Measurements from ENCODE around the gene C1orf105.
"Not testable (repeated sequence)": the region's sequence is repeated elsewhere in the genome, so short reads cannot be mapped to it uniquely, and the experiment has no call there.

The C1orf105 gene

DNA sequence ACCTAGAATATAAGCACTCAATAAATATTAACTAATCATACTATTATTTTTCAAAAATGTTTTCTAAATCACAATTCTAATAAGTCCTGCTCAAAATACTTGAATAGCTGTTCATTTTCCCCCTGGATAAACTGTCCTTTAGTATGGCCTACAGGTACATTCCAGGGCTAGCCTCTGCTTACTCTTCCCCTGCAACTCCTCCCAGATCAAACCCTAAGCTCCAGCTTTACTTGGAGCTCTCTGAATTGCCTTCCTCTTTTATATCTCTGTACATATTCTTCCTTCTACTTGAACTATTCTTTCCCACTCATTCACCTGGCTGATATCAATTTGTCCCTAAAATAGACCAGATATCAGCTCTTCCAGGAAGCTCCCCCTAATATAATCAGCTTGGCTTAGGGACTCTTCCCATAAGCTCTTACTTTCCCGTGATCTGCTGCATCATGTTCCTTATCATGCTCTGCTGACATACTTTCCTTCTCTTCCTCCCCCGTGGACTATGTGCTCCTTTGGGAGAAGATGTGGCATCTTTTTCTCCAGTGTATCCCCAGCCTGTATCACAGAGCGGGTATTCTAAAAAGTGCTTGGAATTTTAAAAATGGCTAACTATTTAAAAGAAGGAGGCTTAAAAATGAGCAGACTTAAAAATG is 66.4 kb downstream of the C1orf105 start:
- Histone ChIP-seq H3K4me3 (ENCODE audit: low read length in 2 of 2) (no peak overlapping the region), H3K4me1 (ENCODE audit: control insufficient read depth, insufficient read depth, low read length) (no peaks in the 10 kb centered on the region), H3K27me3 (ENCODE audit: control insufficient read depth in 1 of 2, insufficient read depth in 2 of 2, low read length in 2 of 2) (peaks cover 0 to 3% of the 10 kb centered on the region in 2 donors), H3K9ac (ENCODE audit: low read length in 2 of 2) (no peak overlapping the region), H3K36me3 (ENCODE audit: control insufficient read depth in 2 of 2, insufficient read depth in 2 of 2, low read length in 2 of 2) (no peaks in the 10 kb centered on the region), H3K27ac (ENCODE audit: low read length) (no peak overlapping the region), H3K9me3 (ENCODE audit: control insufficient read depth in 2 of 2, low read length in 2 of 2) (no peaks in the 10 kb centered on the region)

- Histone ChIP-seq H3K9me3 (ENCODE audit: control insufficient read depth in 2 of 2, low read length in 2 of 2) (no peaks in the 10 kb centered on the region), H3K27ac (ENCODE audit: low read length) (no peak overlapping the region), H3K4me3 (ENCODE audit: low read length in 2 of 2) (no peak overlapping the region), H3K4me1 (ENCODE audit: control insufficient read depth, insufficient read depth, low read length) (no peaks in the 10 kb centered on the region), H3K36me3 (ENCODE audit: control insufficient read depth in 2 of 2, insufficient read depth in 2 of 2, low read length in 2 of 2) (no peaks in the 10 kb centered on the region), H3K9ac (ENCODE audit: low read length in 2 of 2) (no peak overlapping the region), H3K27me3 (ENCODE audit: control insufficient read depth in 1 of 2, insufficient read depth in 2 of 2, low read length in 2 of 2) (peaks cover 0 to 3% of the 10 kb centered on the region in 2 donors)
Observed at GRCh38 chr1:172487550-172487949, 67.1 kb downstream of the C1orf105 start.

GRCh38 chr1:172488393-172488792 is 67.9 kb downstream of the C1orf105 start:
- no peak overlapping the region for H3K9ac ChIP-seq (ENCODE audit: low read length in 2 of 2)
- H3K4me3 ChIP-seq (ENCODE audit: low read length in 2 of 2): no peak overlapping the region
- peaks cover 0 to 3% of the 10 kb centered on the region in 2 donors for H3K27me3 ChIP-seq (ENCODE audit: control insufficient read depth in 1 of 2, insufficient read depth in 2 of 2, low read length in 2 of 2)
- no peaks in the 10 kb centered on the region for H3K9me3 ChIP-seq (ENCODE audit: control insufficient read depth in 2 of 2, low read length in 2 of 2)
- no peaks in the 10 kb centered on the region for H3K36me3 ChIP-seq (ENCODE audit: control insufficient read depth in 2 of 2, insufficient read depth in 2 of 2, low read length in 2 of 2)
- H3K27ac ChIP-seq (ENCODE audit: low read length): no peak overlapping the region
- H3K4me1 ChIP-seq (ENCODE audit: control insufficient read depth, insufficient read depth, low read length): no peaks in the 10 kb centered on the region

- H3K4me3 ChIP-seq (ENCODE audit: low read length in 2 of 2): no peak overlapping the region
- no peak overlapping the region for H3K27ac ChIP-seq (ENCODE audit: low read length)
- H3K36me3 ChIP-seq (ENCODE audit: control insufficient read depth in 2 of 2, insufficient read depth in 2 of 2, low read length in 2 of 2): no peaks in the 10 kb centered on the region
- peaks cover 0 to 3% of the 10 kb centered on the region in 2 donors for H3K27me3 ChIP-seq (ENCODE audit: control insufficient read depth in 1 of 2, insufficient read depth in 2 of 2, low read length in 2 of 2)
- H3K9ac ChIP-seq (ENCODE audit: low read length in 2 of 2): no peak overlapping the region
- H3K9me3 ChIP-seq (ENCODE audit: control insufficient read depth in 2 of 2, low read length in 2 of 2): no peaks in the 10 kb centered on the region
- H3K4me1 ChIP-seq (ENCODE audit: control insufficient read depth, insufficient read depth, low read length): no peaks in the 10 kb centered on the region
Observed at GRCh38 chr1:172489847-172490246, 69.4 kb downstream of the C1orf105 start.

GRCh38 chr1:172492421-172492820 is 71.9 kb downstream of the C1orf105 start:
- no peaks in the 10 kb centered on the region for H3K9me3 ChIP-seq (ENCODE audit: control insufficient read depth in 2 of 2, low read length in 2 of 2)
- no peak overlapping the region for H3K9ac ChIP-seq (ENCODE audit: low read length in 2 of 2)
- no peak overlapping the region for H3K27ac ChIP-seq (ENCODE audit: low read length)
- peaks cover 0 to 3% of the 10 kb centered on the region in 2 donors for H3K27me3 ChIP-seq (ENCODE audit: control insufficient read depth in 1 of 2, insufficient read depth in 2 of 2, low read length in 2 of 2)
- H3K4me1 ChIP-seq (ENCODE audit: control insufficient read depth, insufficient read depth, low read length): peaks cover 4% of the 10 kb centered on the region
- H3K36me3 ChIP-seq (ENCODE audit: control insufficient read depth in 2 of 2, insufficient read depth in 2 of 2, low read length in 2 of 2): no peaks in the 10 kb centered on the region
- H3K4me3 ChIP-seq (ENCODE audit: low read length in 2 of 2): no peak overlapping the region

- H3K36me3 ChIP-seq (ENCODE audit: control insufficient read depth in 2 of 2, insufficient read depth in 2 of 2, low read length in 2 of 2): no peaks in the 10 kb centered on the region
- H3K9ac ChIP-seq (ENCODE audit: low read length in 2 of 2): no peak overlapping the region
- H3K27me3 ChIP-seq (ENCODE audit: control insufficient read depth in 1 of 2, insufficient read depth in 2 of 2, low read length in 2 of 2): peaks cover 0 to 3% of the 10 kb centered on the region in 2 donors
- H3K27ac ChIP-seq (ENCODE audit: low read length): no peak overlapping the region
- H3K9me3 ChIP-seq (ENCODE audit: control insufficient read depth in 2 of 2, low read length in 2 of 2): no peaks in the 10 kb centered on the region
- H3K4me3 ChIP-seq (ENCODE audit: low read length in 2 of 2): no peak overlapping the region
- peaks cover 5% of the 10 kb centered on the region for H3K4me1 ChIP-seq (ENCODE audit: control insufficient read depth, insufficient read depth, low read length)
Observed at GRCh38 chr1:172494166-172494565, 73.7 kb downstream of the C1orf105 start.

GRCh38 chr1:172496127-172496526 is 75.6 kb downstream of the C1orf105 start:
- not testable (repeated sequence) for H3K4me3 ChIP-seq (ENCODE audit: low read length in 2 of 2); H3K36me3 ChIP-seq (ENCODE audit: control insufficient read depth in 2 of 2, insufficient read depth in 2 of 2, low read length in 2 of 2); H3K4me1 ChIP-seq (ENCODE audit: control insufficient read depth, insufficient read depth, low read length); H3K27ac ChIP-seq (ENCODE audit: low read length); H3K27me3 ChIP-seq (ENCODE audit: control insufficient read depth in 1 of 2, insufficient read depth in 2 of 2, low read length in 2 of 2); H3K9me3 ChIP-seq (ENCODE audit: control insufficient read depth in 2 of 2, low read length in 2 of 2); H3K9ac ChIP-seq (ENCODE audit: low read length in 2 of 2)

GRCh38 chr1:172496678-172497077 is 76.2 kb downstream of the C1orf105 start:
- Histone ChIP-seq H3K4me3 (ENCODE audit: low read length in 2 of 2) (no peak overlapping the region), H3K36me3 (ENCODE audit: control insufficient read depth in 2 of 2, insufficient read depth in 2 of 2, low read length in 2 of 2) (no peaks in the 10 kb centered on the region), H3K27ac (ENCODE audit: low read length) (no peak overlapping the region), H3K27me3 (ENCODE audit: control insufficient read depth in 1 of 2, insufficient read depth in 2 of 2, low read length in 2 of 2) (no peaks in the 10 kb centered on the region), H3K9me3 (ENCODE audit: control insufficient read depth in 2 of 2, low read length in 2 of 2) (no peaks in the 10 kb centered on the region), H3K4me1 (ENCODE audit: control insufficient read depth, insufficient read depth, low read length) (peaks cover 5% of the 10 kb centered on the region), H3K9ac (ENCODE audit: low read length in 2 of 2) (no peak overlapping the region)

- H3K4me3 ChIP-seq (ENCODE audit: low read length in 2 of 2): peak overlapping the region in 1 of 2 donors; percentile 55
- no peaks in the 10 kb centered on the region for H3K27me3 ChIP-seq (ENCODE audit: control insufficient read depth in 1 of 2, insufficient read depth in 2 of 2, low read length in 2 of 2)
- H3K27ac ChIP-seq (ENCODE audit: low read length): peak overlapping the region; percentile 24
- H3K9me3 ChIP-seq (ENCODE audit: control insufficient read depth in 2 of 2, low read length in 2 of 2): no peaks in the 10 kb centered on the region
- H3K4me1 ChIP-seq (ENCODE audit: control insufficient read depth, insufficient read depth, low read length): peaks cover 5% of the 10 kb centered on the region
- H3K9ac ChIP-seq (ENCODE audit: low read length in 2 of 2): peak overlapping the region in 1 of 2 donors; percentile 13
- no peaks in the 10 kb centered on the region for H3K36me3 ChIP-seq (ENCODE audit: control insufficient read depth in 2 of 2, insufficient read depth in 2 of 2, low read length in 2 of 2)
Observed at GRCh38 chr1:172497230-172497629, 76.7 kb downstream of the C1orf105 start.

GRCh38 chr1:172498857-172499256 is 78.4 kb downstream of the C1orf105 start:
- H3K9ac ChIP-seq (ENCODE audit: low read length in 2 of 2): no peak overlapping the region
- H3K4me3 ChIP-seq (ENCODE audit: low read length in 2 of 2): no peak overlapping the region
- no peaks in the 10 kb centered on the region for H3K27me3 ChIP-seq (ENCODE audit: control insufficient read depth in 1 of 2, insufficient read depth in 2 of 2, low read length in 2 of 2)
- H3K9me3 ChIP-seq (ENCODE audit: control insufficient read depth in 2 of 2, low read length in 2 of 2): no peaks in the 10 kb centered on the region
- peaks cover 5% of the 10 kb centered on the region for H3K4me1 ChIP-seq (ENCODE audit: control insufficient read depth, insufficient read depth, low read length)
- H3K27ac ChIP-seq (ENCODE audit: low read length): no peak overlapping the region
- no peaks in the 10 kb centered on the region for H3K36me3 ChIP-seq (ENCODE audit: control insufficient read depth in 2 of 2, insufficient read depth in 2 of 2, low read length in 2 of 2)

GRCh38 chr1:172499636-172500141 is 79.2 kb downstream of the C1orf105 start:
- Histone ChIP-seq H3K27ac (ENCODE audit: low read length) (no peak overlapping the region), H3K9ac (ENCODE audit: low read length in 2 of 2) (no peak overlapping the region), H3K4me3 (ENCODE audit: low read length in 2 of 2) (no peak overlapping the region), H3K4me1 (ENCODE audit: control insufficient read depth, insufficient read depth, low read length) (peaks cover 5% of the 10 kb centered on the region), H3K36me3 (ENCODE audit: control insufficient read depth in 2 of 2, insufficient read depth in 2 of 2, low read length in 2 of 2) (no peaks in the 10 kb centered on the region), H3K9me3 (ENCODE audit: control insufficient read depth in 2 of 2, low read length in 2 of 2) (no peaks in the 10 kb centered on the region), H3K27me3 (ENCODE audit: control insufficient read depth in 1 of 2, insufficient read depth in 2 of 2, low read length in 2 of 2) (no peaks in the 10 kb centered on the region)
